PC-3 (cell line): ENCODE measurements around the gene MGMT. TPM values are rescaled to one million over a fixed set of nuclear protein-coding genes. Genes with fewer than 3 reads are reported as not detected.

Source experiments
- ATAC-seq: fragments of 200-7000 bp; cut with Tn5 transposase; 2 replicates; pipeline ENCODE4 v1.9.1; 2020; ENCODE audit warnings: mild to moderate bottlenecking, moderate library complexity
- BruUV-seq: library from RNA; stranded (reverse); fragments of 400-500 nt; replicated peaks from 2 replicates; lab custom pipeline; 2021; lab: Mats Ljungman, UMichigan
- CTCF ChIA-PET: fragments of 300-600 bp; sonication (Branson Sonifier 250); formaldehyde crosslinking; loops from one replicate; lab custom pipeline; 2022; ENCODE audit warnings: antibody characterized with exemption; lab: Charles Lee
- POLR2A ChIA-PET: fragments of 300-600 bp; sonication (Branson Sonifier 250); formaldehyde crosslinking; loops from one replicate; lab custom pipeline; 2022; ENCODE audit warnings: antibody characterized with exemption; ENCODE audit not compliant: unreplicated experiment; lab: Charles Lee
- DNase-seq: peaks from one replicate; pipeline ENCODE4 v3.0.0-alpha.2; 2015
- H2AFZ ChIP-seq: fragments of 300-600 bp; sonication (generic); 2 replicates; pipeline ENCODE4 v1.6.0; 2016; ENCODE audit warnings: antibody characterized with exemption, low read length
- H3F3A ChIP-seq: fragments of 300-600 bp; sonication (generic); one replicate; pipeline ENCODE4 v1.6.0; 2017; ENCODE audit warnings: antibody characterized with exemption, low read length, control low read depth, mild to moderate bottlenecking; ENCODE audit not compliant: unreplicated experiment
- H3K27ac ChIP-seq: fragments of 300-600 bp; sonication (generic); 2 replicates; pipeline ENCODE4 v1.5.1; 2016; ENCODE audit warnings: mild to moderate bottlenecking, low read length
- H3K27me3 ChIP-seq: fragments of 300-600 bp; sonication (generic); 2 replicates; pipeline ENCODE4 v1.6.1; 2016; ENCODE audit warnings: low read length, mixed read lengths
- H3K36me3 ChIP-seq: fragments of 300-600 bp; sonication (generic); 2 replicates; pipeline ENCODE4 v1.6.1; 2016; ENCODE audit warnings: low read depth, mixed run types, low read length, mixed read lengths
- H3K4me1 ChIP-seq: fragments of 300-600 bp; sonication (generic); 2 replicates; pipeline ENCODE4 v1.5.1; 2016; ENCODE audit warnings: low read length; ENCODE audit not compliant: insufficient read depth
- H3K4me2 ChIP-seq: fragments of 300-600 bp; sonication (generic); 2 replicates; pipeline ENCODE4 v1.6.0; 2016; ENCODE audit warnings: low read length
- H3K4me3 ChIP-seq: fragments of 300-600 bp; sonication (generic); 2 replicates; pipeline ENCODE4 v1.5.1; 2016; ENCODE audit warnings: mild to moderate bottlenecking, low read length, mixed read lengths
- H3K79me2 ChIP-seq: fragments of 300-600 bp; sonication (generic); 2 replicates; pipeline ENCODE4 v1.6.1; 2017; ENCODE audit warnings: low read length, mixed read lengths
- H3K9ac ChIP-seq: fragments of 300-600 bp; sonication (generic); 2 replicates; pipeline ENCODE4 v1.6.0; 2016; ENCODE audit warnings: mild to moderate bottlenecking, low read length
- H3K9me2 ChIP-seq: fragments of 300-600 bp; sonication (generic); replicated peaks from 2 replicates; pipeline ENCODE4 v1.6.1; 2016; ENCODE audit warnings: mixed run types, low read length, mixed read lengths
- H3K9me3 ChIP-seq: fragments of 300-600 bp; sonication (generic); 2 replicates; pipeline ENCODE4 v1.6.1; 2016; ENCODE audit warnings: low read length, mixed read lengths
- H4K20me1 ChIP-seq: fragments of 300-600 bp; sonication (generic); 2 replicates; pipeline ENCODE4 v1.6.1; 2016; ENCODE audit warnings: low read length, mixed read lengths
- CTCF ChIP-seq: fragments of 300-600 bp; sonication (generic); conservative IDR thresholded peaks from 2 replicates; pipeline ENCODE4 v1.5.1; 2017; ENCODE audit warnings: antibody characterized with exemption, low read depth, mild to moderate bottlenecking, low read length
- EZH2 ChIP-seq: fragments of 300-600 bp; sonication (generic); IDR thresholded peaks from one replicate; pipeline ENCODE4 v1.6.1; 2017; ENCODE audit warnings: antibody characterized with exemption, mild to moderate bottlenecking, low read length; ENCODE audit not compliant: unreplicated experiment
- EZH2phosphoT487 ChIP-seq: fragments of 300-600 bp; sonication (generic); IDR thresholded peaks from 2 replicates; pipeline ENCODE4 v1.6.1; 2018; ENCODE audit warnings: mild to moderate bottlenecking, antibody characterized with exemption, low read length, borderline replicate concordance
- intact Hi-C: fragments of 100-400 bp; cut with micrococcal nuclease; formaldehyde crosslinking; loops from 2 replicates; pipeline ENCODE4 v1.9.0; 2023
- total RNA-seq: library from RNA; depleted of rRNA; stranded (reverse); fragments of >200 nt; gene quantifications from 2 replicates; pipeline ENCODE4 v1.2.3, GENCODE V29; 2014

MGMT gene
- total RNA-seq, 1 experiment from 2014 or later, result 19.8 TPM

- Histone ChIP-seq H3K9ac (no peak overlapping the region), H3K4me3 (no peak overlapping the region), H3K9me2 (no peaks in the 10 kb centered on the region), H3K4me2 (no peak overlapping the region), H3K79me2 (no peaks in the 10 kb centered on the region), H3K27ac (no peak overlapping the region), H4K20me1 (no peaks in the 10 kb centered on the region), H3K9me3 (no peaks in the 10 kb centered on the region), H3K36me3 (no peaks in the 10 kb centered on the region), H3F3A (no peaks in the 10 kb centered on the region), H3K4me1 (no peaks in the 10 kb centered on the region), H2AFZ (no peak overlapping the region), H3K27me3 (peaks cover 42% of the 10 kb centered on the region)
- CTCF ChIA-PET, result no interaction called here
- DNase-seq, result no peak
- no peak for TF ChIP-seq EZH2phosphoT487
- intact Hi-C loops, result no loop called here
- no peak for ATAC-seq
- POLR2A ChIA-PET, result no interaction called here
- no TSS peak for BruUV-seq
Observed at GRCh38 chr10:129441372-129442009, 25.6 kb upstream of the MGMT start.

GRCh38 chr10:129442866-129443265, 24.2 kb upstream of the MGMT start:
- no peak overlapping the region for H3K27ac ChIP-seq
- ATAC-seq (no peak), DNase-seq (no peak)
- intact Hi-C loops, result no loop called here
- no peaks in the 10 kb centered on the region for H3F3A ChIP-seq
- H4K20me1 ChIP-seq, result no peaks in the 10 kb centered on the region
- no peaks in the 10 kb centered on the region for H3K36me3 ChIP-seq
- TF ChIP-seq EZH2phosphoT487, result no peak
- TF ChIP-seq EZH2, result no peak
- no peak for TF ChIP-seq CTCF
- no peaks in the 10 kb centered on the region for H3K4me1 ChIP-seq
- no peak overlapping the region for H3K9ac ChIP-seq
- POLR2A ChIA-PET, result no interaction called here
- no peak overlapping the region for H3K4me3 ChIP-seq
- CTCF ChIA-PET, result no interaction called here
- H3K9me3 ChIP-seq, result no peaks in the 10 kb centered on the region
- BruUV-seq, result no TSS peak
- H3K27me3 ChIP-seq, result peaks cover 42% of the 10 kb centered on the region
- no peaks in the 10 kb centered on the region for H3K79me2 ChIP-seq
- no peak overlapping the region for H3K4me2 ChIP-seq
- H2AFZ ChIP-seq, result no peak overlapping the region
- H3K9me2 ChIP-seq, result no peaks in the 10 kb centered on the region

GRCh38 chr10:129444359-129444758, 22.7 kb upstream of the MGMT start:
- intact Hi-C loops, result no loop called here
- Histone ChIP-seq H2AFZ (no peak overlapping the region), H3K4me3 (no peak overlapping the region), H3K4me2 (no peak overlapping the region), H3K27ac (no peak overlapping the region), H3K36me3 (no peaks in the 10 kb centered on the region), H3K79me2 (no peaks in the 10 kb centered on the region), H3K9me2 (no peaks in the 10 kb centered on the region), H3K27me3 (peaks cover 42% of the 10 kb centered on the region), H3K4me1 (no peaks in the 10 kb centered on the region), H3F3A (no peaks in the 10 kb centered on the region), H3K9ac (no peak overlapping the region), H3K9me3 (no peaks in the 10 kb centered on the region), H4K20me1 (no peaks in the 10 kb centered on the region)
- CTCF ChIA-PET, result no interaction called here
- POLR2A ChIA-PET, result no interaction called here
- DNase-seq, result no peak
- no peak for ATAC-seq
- BruUV-seq, result no TSS peak
- no peak for TF ChIP-seq EZH2phosphoT487
- TF ChIP-seq EZH2, result no peak
- no peak for TF ChIP-seq CTCF
